DOHH2 (cell line): Measurements from ENCODE around the gene ACHE.

Experiments used
- H3F3A ChIP-seq: fragments of 200-600 bp; sonication (generic), shearing (Covaris generic); 2 replicates; pipeline ENCODE4 v1.6.0; 2016; ENCODE audit warnings: antibody characterized with exemption, mild to moderate bottlenecking; ENCODE audit not compliant: control insufficient read depth, insufficient read depth
- H3K27ac ChIP-seq: fragments of 200-600 bp; sonication (generic); 2 replicates; pipeline ENCODE4 v1.5.1; 2014; ENCODE audit warnings: low read depth, mild to moderate bottlenecking, low read length, moderate library complexity
- H3K27me3 ChIP-seq: fragments of 200-600 bp; sonication (generic); 2 replicates; pipeline ENCODE4 v1.6.1; 2014; ENCODE audit warnings: mild to moderate bottlenecking, low read length, mixed read lengths; ENCODE audit not compliant: control insufficient read depth
- H3K36me3 ChIP-seq: fragments of 200-600 bp; sonication (generic); 2 replicates; pipeline ENCODE4 v1.6.1; 2014; ENCODE audit warnings: mild to moderate bottlenecking, low read length, moderate library complexity, mixed read lengths; ENCODE audit not compliant: control insufficient read depth
- H3K4me1 ChIP-seq: fragments of 200-600 bp; sonication (generic); 2 replicates; pipeline ENCODE4 v1.6.1; 2014; ENCODE audit warnings: mild to moderate bottlenecking, low read length, mixed read lengths; ENCODE audit not compliant: control insufficient read depth
- H3K4me2 ChIP-seq: fragments of 200-600 bp; sonication (generic); 2 replicates; pipeline ENCODE4 v1.6.0; 2014; ENCODE audit warnings: mild to moderate bottlenecking, low read length, moderate library complexity
- H3K4me3 ChIP-seq: fragments of 200-600 bp; sonication (generic); 2 replicates; pipeline ENCODE4 v1.5.1; 2014; ENCODE audit warnings: mild to moderate bottlenecking, low read length, mixed read lengths
- H3K79me2 ChIP-seq: fragments of 200-600 bp; sonication (generic); 2 replicates; pipeline ENCODE4 v1.6.1; 2014; ENCODE audit warnings: mild to moderate bottlenecking, low read length, mixed read lengths; ENCODE audit not compliant: control insufficient read depth
- H3K9me2 ChIP-seq: fragments of 200-600 bp; sonication (generic); replicated peaks from 2 replicates; pipeline ENCODE4 v1.6.1; 2014; ENCODE audit warnings: mild to moderate bottlenecking, low read length, mixed read lengths; ENCODE audit not compliant: control insufficient read depth
- H3K9me3 ChIP-seq: fragments of 200-600 bp; sonication (generic); 2 replicates; pipeline ENCODE4 v1.6.1; 2014; ENCODE audit warnings: antibody characterized with exemption, low read length, mixed read lengths; ENCODE audit not compliant: control insufficient read depth, insufficient read depth
- H4K20me1 ChIP-seq: fragments of 200-600 bp; sonication (generic); 2 replicates; pipeline ENCODE4 v1.6.0; 2014; ENCODE audit warnings: low read depth, mild to moderate bottlenecking, antibody characterized with exemption, low read length, moderate library complexity; ENCODE audit not compliant: control insufficient read depth, insufficient read depth
- CTCF ChIP-seq: fragments of 200-600 bp; sonication (generic); IDR thresholded peaks from one replicate; pipeline ENCODE4 v1.5.1; 2014; ENCODE audit warnings: antibody characterized with exemption, mild to moderate bottlenecking, low read depth, low read length; ENCODE audit not compliant: poor library complexity, severe bottlenecking
- EZH2phosphoT487 ChIP-seq: fragments of 200-600 bp; sonication (generic); IDR thresholded peaks from 2 replicates; pipeline ENCODE4 v1.6.1; 2017; ENCODE audit warnings: borderline replicate concordance, mild to moderate bottlenecking, antibody characterized with exemption, low read length, moderate library complexity, mixed read lengths

The ACHE gene

GRCh38 chr7:100866729-100867039 lies 29.0 kb downstream of the ACHE start:
- Histone ChIP-seq H3K36me3 (peaks cover 39% of the 10 kb centered on the region), H3K27ac (peak overlapping the region; percentile 70), H3K9me2 (no peaks in the 10 kb centered on the region), H3K4me3 (peak overlapping the region; percentile 80), H4K20me1 (no peaks in the 10 kb centered on the region), H3K79me2 (peaks cover 42% of the 10 kb centered on the region), H3K4me1 (peaks cover 32% of the 10 kb centered on the region), H3K27me3 (no peaks in the 10 kb centered on the region), H3F3A (peaks cover 6% of the 10 kb centered on the region; the same call in 1 of the 2 replicates), H3K4me2 (peak overlapping the region; percentile 86), H3K9me3 (no peaks in the 10 kb centered on the region)
- TF ChIP-seq EZH2phosphoT487, result no peak
- TF ChIP-seq CTCF, result no peak

GRCh38 chr7:100865938-100866728 lies 29.6 kb downstream of the ACHE start:
- Histone ChIP-seq H3K36me3 (peaks cover 33% of the 10 kb centered on the region), H3K79me2 (peaks cover 40% of the 10 kb centered on the region), H3K27ac (peak overlapping the region; percentile 70), H3K4me3 (peak overlapping the region; percentile 80), H3K9me2 (no peaks in the 10 kb centered on the region), H4K20me1 (no peaks in the 10 kb centered on the region), H3K4me2 (peak overlapping the region; percentile 86), H3K27me3 (no peaks in the 10 kb centered on the region), H3K4me1 (peaks cover 36% of the 10 kb centered on the region), H3F3A (peaks cover 4% of the 10 kb centered on the region; the same call in 1 of the 2 replicates), H3K9me3 (no peaks in the 10 kb centered on the region)
- TF ChIP-seq EZH2phosphoT487 (no peak), CTCF (peak; percentile 15)

- Histone ChIP-seq H3K4me2 (0 out of 2 replicates have a peak overlapping the region, but pooled peaks have one; percentile 86), H3K36me3 (peaks cover 33% of the 10 kb centered on the region), H4K20me1 (no peaks in the 10 kb centered on the region), H3K4me3 (no peak overlapping the region), H3F3A (0 out of 2 replicates have a peak, but pooled peaks cover 4% of the 10 kb centered on the region), H3K9me3 (no peaks in the 10 kb centered on the region), H3K27ac (no peak overlapping the region), H3K27me3 (no peaks in the 10 kb centered on the region), H3K79me2 (peaks cover 36% of the 10 kb centered on the region), H3K9me2 (no peaks in the 10 kb centered on the region), H3K4me1 (peaks cover 42% of the 10 kb centered on the region)
- TF ChIP-seq CTCF (peak; percentile 11), EZH2phosphoT487 (no peak)
Observed at GRCh38 chr7:100865372-100865911, 30.2 kb downstream of the ACHE start.
